GM19240 (cell line): ENCODE measurements around the gene PHACTR1.

Experiments
- DNase-seq: peaks from one replicate; pipeline ENCODE4 v3.0.0; 2011; ENCODE audit warnings: low spot score; ENCODE audit not compliant: insufficient read length

Gene PHACTR1

DNA sequence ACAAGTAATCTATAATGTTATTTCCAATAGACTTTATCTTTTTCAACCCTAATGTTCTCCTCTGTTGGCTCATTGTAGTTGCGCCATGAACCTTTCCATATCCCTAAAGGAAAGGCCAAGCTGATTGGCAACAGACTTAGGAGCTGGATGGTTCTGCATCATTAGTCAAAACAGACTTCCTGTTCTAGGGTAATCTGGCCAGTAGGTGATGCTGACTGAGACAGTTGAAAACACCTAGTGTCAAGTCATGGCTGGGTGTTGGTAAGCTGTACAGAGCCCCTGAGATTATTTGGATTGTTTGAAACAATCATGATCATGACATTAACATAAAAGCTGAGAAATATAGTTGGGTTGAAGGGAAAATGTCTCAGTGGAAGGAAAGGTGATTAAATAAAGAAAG is 231.4 kb downstream of the PHACTR1 start:
- no peak for DNase-seq

DNA sequence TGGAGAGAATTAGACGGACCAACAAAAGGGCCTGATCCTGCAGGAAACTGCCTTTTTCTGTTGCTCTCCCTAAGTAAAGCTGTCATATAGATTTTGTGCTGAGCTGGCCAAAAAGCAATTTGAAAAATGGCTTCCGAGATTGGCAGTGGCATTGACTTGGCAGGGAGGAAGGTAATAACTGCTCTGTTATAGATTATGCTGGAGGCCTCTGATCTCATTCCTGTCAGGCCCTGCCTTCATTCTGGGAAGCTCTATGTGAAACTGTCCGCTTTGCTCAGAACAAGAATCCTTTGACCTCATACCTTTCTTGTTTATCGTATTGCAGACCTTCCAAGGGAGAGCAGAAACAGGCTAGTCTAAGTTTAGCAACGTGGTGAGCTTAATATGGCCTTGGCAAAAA is 234.4 kb downstream of the PHACTR1 start:
- DNase-seq = no peak

DNA sequence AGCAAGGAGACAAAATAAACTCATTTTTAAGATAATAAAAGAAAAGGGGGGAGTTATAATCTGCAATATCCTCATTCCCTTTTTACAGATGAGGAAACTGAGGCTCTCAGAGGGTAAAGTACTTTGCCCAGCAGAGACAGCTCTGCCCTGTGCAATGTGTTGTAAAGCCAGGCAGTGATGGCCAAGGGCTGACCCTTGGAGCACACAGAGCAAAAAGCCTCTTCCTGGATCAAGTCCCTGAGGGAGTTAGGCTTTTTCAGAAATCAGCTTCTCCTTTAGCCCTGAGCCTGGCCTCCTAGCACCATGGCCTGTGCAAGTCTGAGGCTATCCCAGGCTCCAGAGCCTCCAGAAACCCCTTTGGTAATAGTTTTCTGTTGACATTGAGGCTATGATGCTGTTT is 234.8 kb downstream of the PHACTR1 start:
- no peak for DNase-seq

DNA sequence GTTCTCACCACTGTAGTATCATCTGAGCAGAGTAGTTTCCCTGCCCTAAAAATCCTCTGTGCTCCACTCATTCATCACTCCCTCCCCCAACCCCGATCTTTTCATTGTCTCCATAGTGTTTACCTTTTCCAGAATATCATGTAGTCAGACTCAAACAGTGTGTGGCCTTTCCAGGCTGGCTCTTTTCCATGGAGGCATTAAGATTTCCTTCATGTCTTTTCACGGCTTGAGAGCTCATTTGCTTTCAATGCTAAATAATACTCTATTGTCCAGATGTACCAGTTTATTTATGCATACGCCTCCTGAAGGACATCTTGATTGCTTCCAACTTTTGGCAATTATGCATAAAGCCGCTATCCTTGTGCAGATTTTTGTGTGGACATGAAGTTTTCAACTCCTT is 235.8 kb downstream of the PHACTR1 start:
- no peak for DNase-seq

DNA sequence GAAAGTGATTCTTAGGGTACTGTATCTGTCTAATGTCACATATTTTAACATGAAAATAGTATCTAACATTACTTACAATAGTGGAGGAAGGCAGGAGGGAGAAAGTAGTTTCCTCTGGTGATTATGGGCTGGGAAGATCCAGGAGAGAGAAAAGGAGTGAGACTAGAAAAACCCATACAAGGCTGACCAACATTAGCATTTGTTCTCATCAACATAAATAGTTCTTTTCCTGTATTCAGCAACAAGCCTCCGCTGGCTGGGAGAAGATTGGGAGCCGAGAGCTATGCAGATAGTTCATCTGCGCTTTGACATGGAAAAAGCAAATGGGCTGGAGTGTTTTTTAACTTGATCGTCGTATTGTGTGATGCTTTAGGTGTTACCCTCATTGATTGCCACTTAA is 239.4 kb downstream of the PHACTR1 start:
- no peak for DNase-seq

DNA sequence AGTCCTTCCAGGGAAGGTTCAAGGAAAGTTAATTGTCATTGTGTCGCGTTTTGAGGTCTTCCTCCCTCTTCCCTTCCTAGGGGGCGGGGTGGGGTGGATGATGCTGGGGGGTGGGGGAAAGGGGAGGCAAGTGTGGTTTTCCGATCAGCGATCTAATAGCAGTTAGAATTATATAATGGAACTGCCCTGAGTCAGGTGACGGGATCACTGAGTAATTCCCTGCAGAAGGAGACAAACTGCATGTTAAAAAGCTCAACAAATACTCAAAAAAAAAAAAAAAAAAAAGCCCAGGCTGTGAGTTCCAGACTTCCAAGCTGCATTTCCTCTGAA is 240.4 kb downstream of the PHACTR1 start:
- DNase-seq = no peak

DNA sequence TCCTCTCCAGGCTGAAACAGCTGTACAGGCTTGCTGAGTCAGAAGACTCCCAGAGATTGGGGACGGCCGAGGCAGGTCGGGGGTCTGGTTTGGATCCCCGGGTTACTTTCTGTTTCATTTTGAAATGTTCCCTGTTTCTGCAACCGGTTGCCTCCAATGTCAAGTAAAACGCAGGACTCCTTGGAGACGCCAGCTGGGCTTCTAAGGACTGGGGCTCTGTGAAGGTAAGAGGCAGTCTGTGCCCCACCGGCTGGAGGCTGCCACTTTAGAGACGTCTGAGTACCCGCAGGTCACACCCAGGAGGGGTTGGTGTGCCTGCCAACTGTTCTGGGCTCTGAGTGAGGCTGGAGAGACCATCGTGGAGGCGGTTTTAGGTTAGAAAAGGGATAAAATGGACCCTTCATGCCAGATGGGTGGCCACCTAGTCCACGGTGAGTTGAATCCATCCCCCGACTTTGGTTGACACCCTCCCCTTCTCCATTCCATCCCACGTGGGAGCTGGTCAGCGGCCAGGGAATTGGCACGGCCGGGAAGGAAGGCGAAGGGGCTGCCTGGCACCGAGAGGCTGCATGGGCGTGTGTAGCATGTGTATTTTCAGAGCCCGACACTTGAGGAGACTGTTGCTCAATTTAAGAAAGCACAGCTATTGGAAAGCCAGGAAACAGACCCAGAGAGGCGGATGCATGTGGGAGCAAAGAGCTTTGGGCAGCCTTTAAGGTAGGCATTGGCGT is 240.9 kb downstream of the PHACTR1 start:
- no peak for DNase-seq

DNA sequence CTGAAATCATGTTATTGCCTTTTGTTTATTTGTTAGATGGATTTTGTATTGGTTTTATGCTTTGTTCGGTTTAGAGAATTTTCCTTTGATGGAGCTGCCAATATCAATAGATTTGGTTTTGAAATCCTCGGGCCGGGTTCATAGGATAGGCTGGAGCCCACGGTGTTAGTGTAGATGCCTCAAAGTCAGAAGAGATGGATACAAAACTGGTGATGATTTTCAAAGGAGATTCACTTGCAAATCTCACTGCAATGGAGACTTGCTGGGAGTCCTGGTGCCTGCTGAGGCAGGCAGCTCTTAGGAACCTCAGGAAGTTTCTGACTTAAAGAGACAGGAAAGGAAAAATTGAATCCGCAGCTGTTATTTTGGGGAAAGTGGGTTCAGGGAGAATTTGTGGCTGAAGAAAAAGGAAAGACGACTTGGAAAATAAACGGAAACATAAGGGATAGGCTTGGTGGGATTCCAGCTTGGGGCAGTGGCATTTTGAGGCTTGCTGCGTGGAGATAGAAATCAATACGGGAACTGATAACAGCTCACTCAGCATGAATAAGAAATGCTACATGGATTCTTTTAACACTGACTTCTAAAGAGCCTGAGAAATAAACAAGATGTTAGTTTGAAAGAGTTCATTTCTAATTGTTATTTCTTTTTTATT is 241.6 kb downstream of the PHACTR1 start:
- no peak for DNase-seq

DNA sequence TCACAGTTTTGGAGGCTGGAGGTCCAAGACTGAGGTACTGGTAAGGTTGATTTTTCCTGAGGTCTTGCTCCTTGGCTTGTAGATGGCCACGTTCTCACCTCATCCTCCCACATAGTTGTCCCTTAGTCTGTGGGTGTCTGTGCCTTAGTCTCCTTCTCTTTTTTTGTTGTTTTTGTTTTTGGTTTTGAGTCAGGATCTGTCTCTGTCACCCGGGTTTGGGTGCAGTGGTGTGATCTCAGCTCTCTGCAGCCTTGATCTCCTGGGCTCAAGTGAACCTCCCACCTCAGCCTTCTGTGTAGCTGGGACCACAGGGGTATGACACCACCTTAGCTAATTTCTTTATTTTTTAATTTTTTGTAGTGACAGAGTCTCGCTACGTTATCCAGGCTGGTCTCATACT is 245.2 kb downstream of the PHACTR1 start:
- DNase-seq = no peak

DNA sequence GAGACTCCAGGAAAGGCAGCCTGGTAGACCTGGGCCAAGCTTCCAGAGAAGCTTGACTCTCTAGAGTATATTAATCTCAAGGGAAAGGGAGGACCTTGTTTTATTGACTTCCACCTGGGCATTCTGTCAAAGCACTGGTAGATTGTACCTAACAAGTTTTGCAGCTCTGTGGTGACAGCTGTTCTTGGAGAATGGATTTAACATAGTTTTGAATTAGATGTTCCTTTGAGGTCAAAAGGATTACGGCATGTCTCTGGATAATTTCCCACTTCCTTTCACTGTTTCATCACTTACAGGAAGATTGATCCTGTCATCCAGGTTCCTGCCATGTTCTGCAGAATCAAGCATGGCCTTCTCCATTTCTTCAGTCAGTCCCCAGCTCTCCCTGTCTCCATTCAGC is 246.0 kb downstream of the PHACTR1 start:
- no peak for DNase-seq

DNA sequence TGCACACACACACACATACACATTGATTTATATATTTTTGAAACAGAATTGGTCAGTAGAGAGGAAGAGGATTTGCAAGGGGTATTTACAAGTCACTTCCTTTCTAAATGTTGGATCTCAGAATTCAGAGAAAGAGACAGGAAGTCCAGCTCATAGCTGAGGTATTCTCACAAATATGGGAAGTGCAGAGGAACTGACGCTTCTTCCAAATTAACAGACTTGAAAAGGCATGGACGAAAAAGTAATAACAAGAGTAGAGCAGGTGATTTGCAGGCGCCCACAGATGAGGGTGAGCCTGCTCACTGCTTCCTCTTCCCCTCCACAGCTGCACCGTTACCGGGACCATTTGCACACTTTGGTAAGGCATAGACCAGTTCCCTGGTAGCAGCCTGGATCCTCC is 246.4 kb downstream of the PHACTR1 start:
- no peak for DNase-seq

DNA sequence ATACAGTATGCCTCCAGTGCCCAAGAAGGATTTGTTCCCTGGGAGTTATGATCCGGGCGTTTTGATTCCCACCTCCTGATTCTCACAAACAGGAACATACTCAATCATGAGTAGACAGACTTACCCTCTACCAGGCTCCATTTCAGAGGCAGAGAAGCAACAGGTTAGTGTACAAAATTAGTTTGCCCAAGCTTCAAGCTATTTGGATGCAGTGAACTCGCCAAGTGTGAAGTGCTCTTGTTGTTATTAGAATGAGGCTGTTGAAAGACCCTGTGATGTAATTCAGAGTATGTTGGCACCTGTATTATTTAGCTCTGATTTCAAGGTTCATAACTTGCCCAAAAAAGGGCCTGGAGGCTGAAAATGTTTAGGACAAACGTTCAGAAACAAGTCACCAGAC is 247.0 kb downstream of the PHACTR1 start:
- DNase-seq = no peak

DNA sequence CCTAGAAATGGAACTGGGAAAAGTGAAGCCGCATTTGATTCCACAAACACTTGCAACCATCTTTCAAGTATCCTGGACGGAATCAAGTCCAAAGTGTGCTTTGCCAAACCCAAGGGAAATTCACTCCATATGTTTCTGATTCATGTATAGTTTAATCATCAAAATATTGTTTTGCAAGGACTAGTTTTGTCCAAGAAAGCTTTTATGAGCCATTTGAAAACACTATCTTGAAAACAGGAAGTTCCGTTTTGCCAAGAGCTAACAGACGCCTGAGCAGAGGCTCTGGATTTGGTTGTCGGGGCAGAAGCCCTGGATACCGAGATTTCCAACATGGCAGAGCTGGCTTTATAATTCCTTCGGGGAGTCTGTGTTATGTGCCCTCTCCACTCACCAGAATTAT is 251.1 kb downstream of the PHACTR1 start:
- no peak for DNase-seq

DNA sequence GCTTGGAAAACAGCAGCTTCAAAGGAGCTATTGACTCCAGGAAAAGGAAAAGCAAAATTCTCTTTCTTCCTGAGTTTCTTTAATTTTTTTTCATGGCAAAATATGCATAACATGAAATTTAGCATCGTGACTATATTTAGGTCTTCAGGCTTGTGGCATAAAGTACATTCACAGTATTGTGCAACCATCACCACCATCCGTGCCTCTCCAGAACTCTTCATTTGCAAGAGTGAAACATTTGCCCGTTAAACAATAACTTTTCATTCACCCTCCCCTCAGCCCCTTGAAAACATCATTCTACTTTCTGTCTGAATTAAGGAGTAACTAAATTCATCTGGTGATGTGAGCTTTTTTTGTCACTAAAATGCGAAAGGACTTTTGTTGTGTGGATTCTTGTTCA is 251.7 kb downstream of the PHACTR1 start:
- DNase-seq = no peak

DNA sequence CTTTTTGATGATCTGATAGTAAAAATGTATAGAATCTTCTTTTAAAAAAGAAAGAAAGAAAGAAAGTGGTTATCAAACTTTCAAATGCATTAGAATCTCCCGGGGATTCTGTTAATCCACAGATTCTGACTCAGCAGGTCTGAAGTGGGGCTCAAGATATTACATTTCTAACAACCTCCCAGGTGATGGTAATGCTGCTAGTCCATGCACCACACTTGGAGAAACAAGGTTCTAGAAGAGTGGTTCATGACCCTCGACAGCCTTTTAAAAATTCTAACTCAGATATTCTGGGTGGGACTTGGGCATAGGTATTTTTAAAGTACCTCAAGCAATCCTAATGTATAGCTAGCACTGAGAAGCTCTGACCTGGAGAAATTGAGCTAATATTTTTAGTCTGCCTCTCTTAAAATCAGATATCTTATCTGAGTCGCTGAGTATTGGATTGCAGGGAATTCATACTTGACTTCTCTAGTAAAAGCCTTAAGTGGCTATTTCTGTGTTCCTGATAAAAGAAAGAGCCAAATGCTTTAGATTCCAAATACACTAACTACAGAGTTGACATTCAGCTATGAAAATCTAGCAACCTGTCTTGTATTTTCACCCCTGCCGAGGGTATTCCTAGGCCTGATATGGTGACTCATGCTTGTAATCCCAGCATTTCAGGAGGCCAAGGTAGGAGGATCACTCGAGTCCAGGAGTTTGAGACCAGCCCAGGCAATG is 252.4 kb downstream of the PHACTR1 start:
- no peak for DNase-seq

DNA sequence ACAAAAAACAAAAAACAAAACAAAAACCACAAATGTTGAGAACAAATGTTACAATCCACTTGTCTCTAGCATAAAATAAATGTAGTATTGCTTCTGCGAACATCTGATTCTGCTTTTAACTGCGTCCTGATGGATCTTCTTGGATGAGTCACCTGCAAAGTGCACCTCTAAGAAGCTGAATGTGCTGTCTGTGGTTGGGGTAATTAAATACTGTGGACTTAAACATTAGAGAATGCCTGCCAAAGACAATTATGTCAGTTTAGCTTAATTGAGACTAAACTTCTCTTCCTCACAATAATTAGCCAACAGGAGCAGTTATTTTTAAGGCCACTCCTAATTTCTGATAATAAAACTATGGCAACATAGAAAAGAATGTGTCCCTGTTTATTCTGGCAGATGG is 253.4 kb downstream of the PHACTR1 start:
- DNase-seq = no peak

DNA sequence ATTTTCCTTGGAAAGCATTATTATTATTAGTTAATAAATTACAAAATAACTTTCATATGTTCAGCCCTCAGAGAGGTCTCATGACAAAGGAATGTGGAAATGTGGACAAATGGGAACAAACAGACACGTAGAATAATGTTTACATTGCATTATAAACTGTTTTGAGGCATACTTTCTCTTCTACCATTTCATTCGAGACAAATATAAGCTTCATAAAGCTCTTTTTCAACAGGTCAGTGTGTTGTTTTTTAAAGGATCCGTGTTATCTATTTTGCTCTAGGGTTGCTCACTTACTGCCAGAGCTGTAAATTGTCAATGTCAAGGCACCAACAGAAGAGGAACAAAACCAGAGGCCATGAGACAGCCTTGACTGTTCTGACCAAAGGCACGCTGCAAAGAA is 256.8 kb downstream of the PHACTR1 start:
- DNase-seq = no peak

DNA sequence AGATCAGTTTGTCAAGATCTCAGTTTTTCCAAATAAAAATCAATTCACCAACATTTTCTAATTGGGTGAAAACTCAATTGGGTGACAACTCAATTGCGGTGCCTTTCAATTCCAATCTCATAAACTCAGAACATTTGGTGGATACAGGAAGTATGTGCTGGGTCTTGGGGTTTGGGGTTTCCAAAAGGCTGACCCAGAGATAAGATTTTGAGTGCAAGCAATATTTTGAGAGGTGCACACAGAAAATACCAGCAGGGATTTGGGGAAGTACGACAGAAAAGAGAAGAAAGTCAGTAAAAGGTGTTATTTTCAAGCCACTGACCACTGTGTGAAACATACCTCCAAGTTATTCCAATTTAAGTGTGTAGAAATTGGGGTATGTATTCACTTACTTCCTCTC is 258.0 kb downstream of the PHACTR1 start:
- no peak for DNase-seq

DNA sequence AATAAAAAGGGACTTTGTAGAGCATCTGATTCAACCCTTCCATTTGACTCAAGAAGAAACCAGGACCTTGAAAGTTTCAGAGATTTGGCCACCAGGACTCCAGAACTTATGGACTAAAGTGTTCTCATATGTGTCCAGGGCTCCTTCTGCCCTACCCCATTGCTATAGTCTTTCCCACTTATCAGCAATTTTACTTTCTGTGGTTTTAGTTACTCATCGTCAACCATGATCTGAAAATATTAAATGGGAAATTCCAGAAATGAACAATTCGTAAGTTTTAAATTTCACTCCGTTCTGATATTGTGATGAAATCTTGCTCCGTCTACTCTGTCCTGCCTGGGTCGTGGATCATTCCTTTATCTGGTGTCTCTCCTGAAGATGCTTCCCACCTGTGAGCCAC is 259.8 kb downstream of the PHACTR1 start:
- no peak for DNase-seq

DNA sequence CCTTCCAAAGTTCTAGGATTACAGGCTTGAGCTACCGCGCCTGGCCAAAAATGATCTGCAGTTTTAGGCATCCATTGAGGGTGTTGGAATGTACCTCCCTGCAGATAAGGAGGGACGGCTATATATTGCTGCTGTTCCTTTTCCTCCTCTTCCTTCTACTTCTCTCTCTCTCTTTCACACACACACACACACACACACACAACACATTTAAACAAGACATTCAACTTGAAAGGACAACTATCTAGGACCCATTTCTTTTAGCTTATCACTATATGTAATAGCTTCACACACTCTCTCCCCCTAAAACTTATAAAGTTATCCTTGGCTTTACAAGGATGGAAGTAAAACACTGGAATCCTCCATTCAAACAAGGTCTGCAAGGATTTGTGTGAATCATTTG is 260.6 kb downstream of the PHACTR1 start:
- DNase-seq = no peak

DNA sequence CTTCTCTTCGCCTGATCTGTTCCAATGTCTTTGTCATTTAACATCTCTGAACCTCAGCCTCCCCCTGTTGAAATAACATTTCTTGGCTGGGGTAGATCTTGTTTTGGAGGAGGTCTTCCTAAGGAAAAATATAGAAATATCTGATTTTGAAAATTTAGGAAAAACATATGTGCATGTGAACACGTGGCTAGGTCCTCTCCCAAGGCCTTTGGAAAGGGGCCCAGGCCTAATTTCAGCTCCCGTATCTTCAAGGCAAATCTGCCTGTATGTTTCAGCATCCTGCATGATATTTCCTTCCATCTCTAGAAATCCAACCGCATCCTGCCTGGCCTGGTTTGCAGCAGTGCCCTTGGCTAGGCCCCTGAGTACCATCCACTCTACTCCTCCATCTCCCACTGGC is 261.2 kb downstream of the PHACTR1 start:
- DNase-seq = no peak

DNA sequence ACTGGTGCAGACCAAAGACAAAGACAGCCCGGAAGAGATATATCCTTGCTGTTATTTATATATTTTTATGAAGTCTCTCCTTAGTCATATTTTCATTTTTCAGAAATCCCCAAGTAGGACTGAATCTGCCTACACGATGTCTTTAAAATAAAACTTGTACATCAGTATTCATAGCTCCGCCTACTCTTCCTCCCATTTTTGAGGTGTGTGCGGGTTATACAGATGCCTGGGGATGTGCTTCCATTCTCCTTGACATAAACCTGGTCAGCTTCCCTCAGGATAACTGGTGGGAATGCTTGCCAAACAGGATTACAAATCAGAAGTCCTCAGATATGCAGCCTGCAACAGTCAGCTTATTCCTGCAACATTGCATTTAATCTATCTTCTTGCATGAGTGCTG is 264.2 kb downstream of the PHACTR1 start:
- no peak for DNase-seq

DNA sequence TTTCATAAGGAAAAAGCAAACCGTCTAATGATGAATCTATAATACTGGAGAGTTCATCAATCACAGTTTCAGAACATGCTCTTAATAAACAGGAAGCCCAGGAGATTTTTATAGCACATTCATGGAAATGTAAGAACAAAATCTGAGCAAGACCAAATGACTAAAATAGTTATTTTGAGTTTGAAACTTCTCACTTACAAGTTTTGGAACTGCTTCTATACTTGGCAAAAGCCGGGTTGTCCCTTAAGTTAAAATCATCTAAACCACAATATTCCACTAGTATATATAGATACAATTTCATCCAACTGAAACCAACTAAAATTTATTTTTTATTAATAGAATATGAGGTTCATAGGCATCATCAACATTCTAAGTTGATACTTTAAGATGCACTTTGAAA is 268.2 kb downstream of the PHACTR1 start:
- no peak for DNase-seq
